IgD-negative memory B cell (primary cell): ENCODE results near the gene ARL6IP6. TPM values are rescaled to one million over a fixed set of nuclear protein-coding genes. Genes with fewer than 3 reads are reported as not detected.
"Not testable (repeated sequence)": the region's sequence is repeated elsewhere in the genome, so short reads cannot be mapped to it uniquely, and the experiment has no call there.

Source experiments
- H3K27ac Mint-ChIP-seq, 3 donors: one replicate each; pipeline ENCODE4 v1.8.0; 2020 to 2022; ENCODE audit warnings: mild to moderate bottlenecking in 3 of 3, mixed read lengths in 3 of 3, moderate library complexity in 1 of 3
- H3K27me3 Mint-ChIP-seq: one replicate; pipeline ENCODE4 v1.8.0; 2021; ENCODE audit warnings: mixed read lengths
- H3K36me3 Mint-ChIP-seq: one replicate; pipeline ENCODE4 v1.8.0; 2020; ENCODE audit warnings: mild to moderate bottlenecking, mixed read lengths
- H3K4me1 Mint-ChIP-seq, 3 donors: one replicate each; pipeline ENCODE4 v1.8.0; 2020 to 2022; ENCODE audit warnings: mixed read lengths in 3 of 3, mild to moderate bottlenecking in 1 of 3
- H3K4me3 Mint-ChIP-seq, 4 donors: one replicate each; pipeline ENCODE4 v1.8.0; 2020 to 2022; ENCODE audit warnings: mild to moderate bottlenecking in 4 of 4, mixed read lengths in 4 of 4, moderate library complexity in 3 of 4
- H3K9me3 Mint-ChIP-seq, 3 donors: one replicate each; pipeline ENCODE4 v1.8.0; 2020 to 2021; ENCODE audit warnings: mixed read lengths in 3 of 3, mild to moderate bottlenecking in 1 of 3
- polyA plus RNA-seq: library from polyadenylated mRNA; unstranded; fragments of 300-500 nt; fragmentation: Illumina TruSeq; gene quantifications from one replicate; pipeline ENCODE4 v1.2.3, GENCODE V29; 2021

ARL6IP6 gene
- polyA plus RNA-seq, 1 donor from 2014 or later: 24.4 TPM

DNA sequence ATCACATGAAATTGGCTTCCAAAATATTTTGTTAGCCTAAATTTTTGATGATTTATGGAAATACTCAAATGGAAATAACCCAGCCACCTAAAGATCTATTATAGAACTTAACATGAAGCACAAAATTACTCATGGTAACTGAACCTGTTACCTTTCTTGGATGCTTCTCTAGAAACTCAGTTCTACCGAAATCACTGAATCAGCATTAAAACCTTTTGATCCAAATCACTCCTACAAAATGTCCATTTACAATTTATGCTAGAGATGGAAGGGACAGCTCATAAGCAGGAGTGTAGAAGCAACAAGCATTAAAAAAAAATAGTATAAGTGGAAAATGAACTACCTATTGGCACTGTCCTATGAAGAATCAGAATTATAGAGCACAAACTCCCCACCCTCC lies 3.3 kb upstream of the ARL6IP6 start:
- H3K9me3 Mint-ChIP-seq: peaks cover 0 to 3% (median 0%) of the 10 kb centered on the region in 3 donors
- peak overlapping the region in 3 of 4 donors; percentile 41 to 84 (median 59) for H3K4me3 Mint-ChIP-seq
- peaks cover 40 to 50% (median 48%) of the 10 kb centered on the region in 3 donors for H3K4me1 Mint-ChIP-seq
- peaks cover 1% of the 10 kb centered on the region for H3K27me3 Mint-ChIP-seq
- H3K36me3 Mint-ChIP-seq: peaks cover 6% of the 10 kb centered on the region
- peak overlapping the region in 1 of 3 donors; percentile 72 for H3K27ac Mint-ChIP-seq

DNA sequence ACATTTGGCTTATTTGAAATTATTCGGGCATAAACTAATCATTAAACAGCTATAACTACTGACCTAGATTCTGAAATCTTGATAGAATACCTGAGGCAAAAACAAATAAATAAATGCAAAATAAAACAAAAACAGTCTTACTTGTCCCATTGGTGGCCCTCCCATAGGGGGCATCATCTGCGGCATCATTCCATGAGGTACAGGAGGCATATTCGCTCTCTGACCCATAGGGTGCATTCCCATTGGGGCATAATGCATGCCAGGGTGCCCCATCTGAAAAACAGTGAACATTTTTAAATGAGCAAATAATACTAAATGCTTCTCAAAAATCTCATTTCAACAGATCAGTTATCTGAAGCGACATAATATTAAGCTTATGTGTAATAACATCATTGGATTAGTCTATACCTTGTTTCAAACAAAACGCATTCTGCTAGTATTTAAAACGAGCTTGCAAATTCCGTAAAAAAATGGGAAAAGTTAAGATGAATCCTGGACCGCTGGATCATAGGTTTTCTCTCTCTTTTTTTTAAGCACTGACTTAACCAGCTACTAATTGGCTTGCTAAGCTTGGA lies 2.5 kb upstream of the ARL6IP6 start:
- peaks cover 6% of the 10 kb centered on the region for H3K36me3 Mint-ChIP-seq
- peaks cover 1% of the 10 kb centered on the region for H3K27me3 Mint-ChIP-seq
- peak overlapping the region; percentile 98 to 100 (median 100) for H3K4me3 Mint-ChIP-seq
- H3K4me1 Mint-ChIP-seq: peaks cover 46 to 52% (median 46%) of the 10 kb centered on the region in 3 donors
- H3K27ac Mint-ChIP-seq: peak overlapping the region; percentile 91 to 100 (median 99)
- H3K9me3 Mint-ChIP-seq: peaks cover 0 to 3% (median 0%) of the 10 kb centered on the region in 3 donors

DNA sequence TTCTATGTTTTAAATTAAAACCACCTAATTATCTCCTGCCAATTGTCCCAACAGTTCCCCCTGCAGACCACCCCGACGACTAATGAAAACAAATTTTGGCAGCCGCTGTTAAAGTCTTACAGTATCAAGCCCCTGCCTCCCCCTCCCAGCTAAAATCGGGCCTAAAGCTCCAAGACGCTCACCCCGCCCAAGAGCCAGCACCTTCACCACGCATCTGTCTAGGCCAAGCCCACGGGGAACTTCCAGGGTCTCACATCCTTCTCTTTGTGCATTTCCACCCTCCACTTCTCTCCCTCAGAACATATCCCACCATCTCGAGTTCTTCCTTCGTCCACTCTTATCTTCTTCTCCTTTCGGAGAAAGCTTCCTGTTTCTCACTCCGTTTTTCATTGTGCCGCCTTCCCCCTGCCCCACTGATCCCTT lies 1.6 kb upstream of the ARL6IP6 start:
- H3K27ac Mint-ChIP-seq: peak overlapping the region; percentile 91 to 100 (median 99)
- H3K4me3 Mint-ChIP-seq: peak overlapping the region; percentile 98 to 100 (median 100)

DNA sequence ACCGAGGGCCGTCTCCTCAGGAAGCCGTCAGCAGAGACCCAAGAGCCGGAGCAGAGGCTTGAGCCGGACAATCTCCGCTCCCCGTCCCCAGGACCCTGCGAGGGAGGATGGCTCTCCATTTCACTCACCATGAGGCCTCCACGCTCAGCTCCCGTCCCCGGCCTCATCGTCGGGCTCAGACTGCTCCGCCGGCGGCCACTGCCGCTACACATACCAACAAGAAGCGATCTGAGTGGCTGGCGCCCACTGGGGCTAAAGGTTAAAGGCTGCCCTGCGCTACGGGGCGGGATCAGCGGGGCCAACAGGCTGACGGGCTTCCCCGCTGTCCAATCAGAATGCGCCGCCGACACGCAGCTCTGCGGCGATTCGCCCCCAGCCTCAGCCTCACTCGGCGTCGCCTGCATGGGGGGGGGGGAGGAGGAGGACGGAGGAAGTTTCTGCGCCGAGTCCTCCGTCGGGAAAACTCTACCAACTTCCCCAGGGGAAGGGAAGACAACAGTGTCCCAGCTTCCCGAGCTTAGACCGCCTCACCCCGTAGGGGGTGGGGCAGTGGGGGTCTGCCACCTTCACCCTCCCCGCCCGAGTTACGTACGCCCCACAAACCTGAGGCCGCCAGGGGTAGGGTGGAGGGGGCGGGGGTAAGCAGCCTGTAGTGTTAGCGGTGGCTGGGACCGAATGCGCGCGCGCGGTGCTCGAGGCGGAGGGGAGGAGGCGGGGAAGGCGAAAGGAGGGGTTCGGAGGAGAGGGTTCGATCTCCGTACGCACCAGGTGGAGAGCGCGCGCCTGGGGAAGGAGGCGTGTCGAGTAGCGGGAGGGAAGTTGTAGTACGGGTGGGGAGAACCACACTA lies 968 bp upstream of the ARL6IP6 start, which contains the start of gene PRPF40A:
TSS of gene PRPF40A (minus strand) at position 234 of the 848 bp plus-strand sequence. CDS start at position 212, 22 bp downstream.
- Mint-ChIP-seq H3K9me3 (peaks cover 0 to 3% (median 0%) of the 10 kb centered on the region in 3 donors), H3K4me1 (peaks cover 44 to 48% (median 46%) of the 10 kb centered on the region in 3 donors), H3K36me3 (peaks cover 3% of the 10 kb centered on the region), H3K4me3 (peak within 1 kb of the TSS; percentile 98 to 100 (median 100)), H3K27me3 (peaks cover 1% of the 10 kb centered on the region), H3K27ac (peak within 1 kb of the TSS; percentile 91 to 100 (median 99))

More for the DNA sequence above, 1.6 kb upstream of the ARL6IP6 start:
- Mint-ChIP-seq H3K27me3 (peaks cover 1% of the 10 kb centered on the region), H3K36me3 (peaks cover 6% of the 10 kb centered on the region), H3K4me1 (peaks cover 47 to 50% (median 48%) of the 10 kb centered on the region in 3 donors), H3K9me3 (peaks cover 0 to 3% (median 0%) of the 10 kb centered on the region in 3 donors)

DNA sequence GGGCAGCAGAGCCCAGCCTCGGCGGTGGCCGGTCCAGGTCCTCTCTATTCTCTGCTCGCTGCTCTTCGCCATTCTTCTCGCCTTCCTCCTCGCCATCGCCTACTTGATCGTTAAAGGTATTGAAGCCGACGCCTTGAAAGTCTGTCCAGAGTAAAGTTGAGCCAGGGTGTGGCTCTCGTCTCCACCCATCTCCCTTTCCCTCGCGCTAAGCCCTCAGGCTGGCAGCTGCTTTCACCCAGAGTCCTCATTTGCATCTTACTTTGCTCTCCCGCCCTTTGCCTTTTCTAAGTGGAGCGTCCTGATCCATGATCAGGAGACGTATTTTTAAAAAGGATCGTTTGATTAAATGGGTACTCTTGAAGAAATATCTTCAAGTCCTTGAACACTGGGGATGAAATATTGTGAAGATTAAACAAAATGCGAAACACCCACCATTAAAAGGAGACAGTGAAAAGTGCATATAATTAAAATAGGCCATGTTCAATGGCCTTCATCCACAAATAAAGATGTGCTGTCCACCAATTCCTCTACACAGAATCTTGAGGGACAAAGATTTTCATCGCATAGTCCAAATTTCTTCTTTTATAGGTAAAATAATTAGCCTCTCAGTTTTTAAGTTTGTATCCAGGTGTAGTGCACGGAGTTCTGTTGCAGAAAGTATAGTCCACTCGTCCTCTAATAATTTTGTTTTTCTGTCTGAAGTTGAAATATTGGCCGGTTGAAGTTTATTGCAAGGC lies 657 bp downstream of the ARL6IP6 start:
- Mint-ChIP-seq H3K27ac (peak overlapping the region; percentile 91 to 100 (median 99)), H3K36me3 (peaks cover 3% of the 10 kb centered on the region), H3K27me3 (peaks cover 1% of the 10 kb centered on the region), H3K4me3 (peak overlapping the region; percentile 98 to 100 (median 100)), H3K4me1 (peaks cover 46 to 51% (median 47%) of the 10 kb centered on the region in 3 donors), H3K9me3 (peaks cover 0 to 3% (median 0%) of the 10 kb centered on the region in 3 donors)

DNA sequence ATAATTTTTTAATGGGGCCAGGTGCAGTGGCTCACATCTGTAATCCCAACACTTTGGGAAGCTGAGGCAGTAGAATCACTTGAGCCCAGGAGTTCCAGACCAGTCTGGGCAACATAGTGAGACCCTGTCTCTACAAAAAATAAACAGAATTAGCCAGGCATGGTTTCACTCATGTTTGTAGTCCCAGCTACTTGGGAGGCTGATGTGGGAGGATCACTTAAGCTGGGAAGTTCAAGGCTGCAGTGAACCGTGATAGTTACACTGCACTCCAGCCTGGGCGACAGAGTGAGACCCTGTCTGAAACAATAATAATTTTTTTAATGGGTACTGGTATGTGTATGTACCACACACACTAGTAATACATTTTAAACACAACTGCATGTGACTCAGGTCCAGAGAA lies 2.4 kb downstream of the ARL6IP6 start:
- H3K36me3 Mint-ChIP-seq: peaks cover 4% of the 10 kb centered on the region
- peaks cover 1% of the 10 kb centered on the region for H3K27me3 Mint-ChIP-seq
- peak overlapping the region in 2 of 4 donors; percentile 34 to 98 for H3K4me3 Mint-ChIP-seq
- peaks cover 0 to 3% (median 0%) of the 10 kb centered on the region in 3 donors for H3K9me3 Mint-ChIP-seq
- peaks cover 42 to 43% (median 43%) of the 10 kb centered on the region in 3 donors for H3K4me1 Mint-ChIP-seq
- peak overlapping the region in 1 of 3 donors; percentile 91 for H3K27ac Mint-ChIP-seq

DNA sequence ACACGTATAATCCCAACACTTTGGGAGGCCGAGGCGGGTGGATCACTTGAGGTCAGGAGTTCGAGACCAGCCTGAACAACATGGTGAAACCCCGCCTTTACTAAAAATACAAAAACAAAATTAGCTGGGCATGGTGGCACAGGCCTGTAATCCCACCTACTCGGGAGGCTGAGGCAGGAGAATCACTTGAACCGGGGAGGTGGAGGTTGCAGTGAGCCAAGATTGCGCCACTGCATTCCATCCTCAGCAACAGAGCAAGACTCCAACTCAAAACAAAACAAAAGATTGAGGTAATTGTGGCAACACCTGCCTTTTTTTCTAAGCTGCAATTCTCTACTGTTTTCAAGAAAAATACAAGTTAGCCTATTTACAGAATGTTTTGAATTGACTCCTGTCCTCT lies 4.2 kb downstream of the ARL6IP6 start:
- Mint-ChIP-seq H3K27ac (peak overlapping the region in 1 of 3 donors; percentile 85), H3K4me1 (peaks cover 26 to 29% (median 29%) of the 10 kb centered on the region in 3 donors), H3K4me3 (peak overlapping the region in 1 of 4 donors; percentile 17)
- H3K27me3 Mint-ChIP-seq, H3K9me3 Mint-ChIP-seq, H3K36me3 Mint-ChIP-seq: not testable (repeated sequence)

DNA sequence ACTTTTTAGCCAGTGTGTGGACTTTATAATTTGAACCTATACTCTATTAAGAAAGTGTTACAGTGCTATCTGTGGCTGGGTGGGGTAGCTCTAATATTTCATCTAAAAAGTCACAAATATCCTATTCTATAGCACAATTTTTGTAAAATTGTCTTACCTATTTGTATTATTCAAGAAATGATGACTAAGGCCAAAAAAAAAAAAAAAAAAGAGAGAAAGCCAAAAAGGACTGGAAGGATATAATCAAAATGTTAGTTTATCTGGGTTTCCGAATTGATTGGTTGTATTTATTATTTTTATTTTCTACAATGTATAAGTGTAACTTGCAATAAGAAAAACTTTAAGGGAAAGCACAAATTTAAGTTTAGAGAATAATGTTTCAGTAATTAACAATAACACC lies 5.5 kb downstream of the ARL6IP6 start:
- peaks cover 25 to 28% (median 27%) of the 10 kb centered on the region in 3 donors for H3K4me1 Mint-ChIP-seq
- no peak overlapping the region for H3K4me3 Mint-ChIP-seq
- peaks cover 4% of the 10 kb centered on the region for H3K36me3 Mint-ChIP-seq
- H3K9me3 Mint-ChIP-seq: no peaks in the 10 kb centered on the region
- no peak overlapping the region for H3K27ac Mint-ChIP-seq
- H3K27me3 Mint-ChIP-seq: no peaks in the 10 kb centered on the region

DNA sequence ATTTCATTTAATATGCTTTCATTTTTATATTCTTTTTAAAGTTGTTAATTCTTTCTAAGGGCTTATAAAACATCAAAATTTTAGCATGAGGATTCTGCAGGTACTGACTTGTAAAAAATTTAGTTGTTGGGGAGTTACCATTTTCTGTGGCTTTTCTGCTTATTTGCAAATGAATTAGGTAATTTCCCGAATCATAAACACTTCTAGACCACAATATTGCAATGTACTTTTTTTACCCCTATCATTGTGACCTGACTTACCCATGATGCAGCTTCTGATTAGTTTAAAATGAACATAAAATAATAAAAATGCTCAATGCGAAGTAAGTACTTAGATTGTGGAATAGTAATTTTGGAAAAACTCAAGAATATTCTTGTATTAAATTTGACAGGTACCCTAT lies 11.4 kb downstream of the ARL6IP6 start:
- Mint-ChIP-seq H3K4me3 (peak overlapping the region in 2 of 4 donors; percentile 6 to 43), H3K36me3 (peaks cover 4% of the 10 kb centered on the region), H3K27ac (no peak overlapping the region), H3K4me1 (peaks cover 19 to 21% (median 19%) of the 10 kb centered on the region in 3 donors), H3K27me3 (no peaks in the 10 kb centered on the region), H3K9me3 (no peaks in the 10 kb centered on the region)

DNA sequence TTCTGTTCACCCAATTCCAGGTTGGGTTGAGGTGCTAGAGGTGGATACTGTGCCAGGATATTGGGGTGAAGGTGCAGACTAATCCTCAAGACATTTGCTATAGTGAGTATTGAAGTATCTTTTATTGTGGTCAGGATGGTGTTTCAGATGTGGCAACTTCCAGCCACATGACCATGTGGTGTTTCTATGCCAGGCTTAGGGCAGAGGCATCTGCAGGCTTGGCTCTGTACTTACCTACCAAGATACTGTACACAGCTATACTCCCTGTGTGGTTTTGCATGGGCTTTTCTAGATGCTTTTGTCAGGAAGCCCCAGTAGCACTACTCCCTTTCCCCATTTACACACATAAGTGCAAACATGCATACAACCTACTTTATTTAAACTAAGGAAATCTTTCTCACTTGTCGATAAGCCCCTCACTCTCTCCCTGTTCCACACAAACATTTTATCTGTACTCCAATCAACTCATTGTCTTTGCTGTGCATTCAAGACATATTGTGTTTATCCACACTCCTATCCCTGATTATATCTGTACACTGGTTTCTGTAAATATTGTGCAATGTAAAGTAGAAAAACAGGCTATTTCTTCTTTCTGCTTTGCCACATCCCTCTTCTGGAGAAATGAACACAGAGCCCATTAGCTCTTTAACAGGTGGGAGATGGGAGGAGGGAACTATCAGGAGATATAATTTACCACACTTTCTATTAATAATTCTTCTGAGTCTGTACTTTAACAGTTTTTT lies 12.3 kb downstream of the ARL6IP6 start:
- H3K4me3 Mint-ChIP-seq: peak overlapping the region in 1 of 4 donors; percentile 43

DNA sequence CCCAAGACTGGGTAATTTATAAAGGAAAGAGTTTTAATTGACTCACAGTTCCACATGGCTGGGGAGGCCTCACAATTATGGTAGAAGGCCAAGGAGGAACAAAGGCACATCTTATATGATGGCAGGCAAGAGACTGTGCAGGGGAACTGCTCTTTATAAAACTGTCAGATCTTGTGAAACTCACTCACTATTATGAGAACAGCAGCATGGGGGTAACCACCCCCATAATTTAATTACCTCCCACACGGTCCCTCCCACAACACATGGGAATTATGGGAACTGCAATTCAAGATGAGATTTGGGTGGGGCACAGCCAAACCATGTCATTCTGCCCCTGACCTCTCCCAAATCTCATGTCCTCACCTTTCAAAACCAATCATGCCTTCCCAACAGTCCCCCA lies 19.1 kb downstream of the ARL6IP6 start:
- not testable (repeated sequence) for H3K27ac Mint-ChIP-seq, H3K9me3 Mint-ChIP-seq, H3K27me3 Mint-ChIP-seq, H3K4me1 Mint-ChIP-seq, H3K4me3 Mint-ChIP-seq
- H3K36me3 Mint-ChIP-seq: peaks cover 16% of the 10 kb centered on the region

More for the DNA sequence above, 12.3 kb downstream of the ARL6IP6 start:
- Mint-ChIP-seq H3K36me3 (peaks cover 2% of the 10 kb centered on the region), H3K27me3 (no peaks in the 10 kb centered on the region), H3K9me3 (no peaks in the 10 kb centered on the region), H3K27ac (peak overlapping the region in 1 of 3 donors; percentile 73), H3K4me1 (peaks cover 19 to 21% (median 19%) of the 10 kb centered on the region in 3 donors)

DNA sequence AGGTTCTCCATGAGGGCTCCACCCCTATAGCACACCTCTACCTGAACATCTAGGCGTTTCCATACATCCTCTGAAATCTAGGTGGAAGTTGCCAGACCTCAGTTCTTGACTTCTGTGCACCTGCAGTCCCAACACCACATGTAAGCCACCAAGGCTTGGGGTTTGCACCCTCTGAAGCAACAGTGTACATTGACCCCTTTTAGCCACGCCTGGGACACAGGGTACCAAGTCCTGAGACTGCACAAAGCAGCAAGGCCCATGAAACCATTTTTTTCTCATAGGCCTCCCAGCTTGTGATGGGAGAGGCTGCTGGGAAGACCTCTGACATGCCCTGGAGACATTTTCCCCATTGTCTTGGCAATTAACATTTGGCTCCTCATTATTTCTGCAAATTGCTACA lies 20.0 kb downstream of the ARL6IP6 start:
- H3K4me1 Mint-ChIP-seq: peaks cover 0 to 6% (median 1%) of the 10 kb centered on the region in 3 donors
- H3K27me3 Mint-ChIP-seq: no peaks in the 10 kb centered on the region
- H3K4me3 Mint-ChIP-seq: no peak overlapping the region
- peaks cover 16% of the 10 kb centered on the region for H3K36me3 Mint-ChIP-seq
- H3K9me3 Mint-ChIP-seq: peaks cover 0 to 6% (median 5%) of the 10 kb centered on the region in 3 donors
- no peak overlapping the region for H3K27ac Mint-ChIP-seq

DNA sequence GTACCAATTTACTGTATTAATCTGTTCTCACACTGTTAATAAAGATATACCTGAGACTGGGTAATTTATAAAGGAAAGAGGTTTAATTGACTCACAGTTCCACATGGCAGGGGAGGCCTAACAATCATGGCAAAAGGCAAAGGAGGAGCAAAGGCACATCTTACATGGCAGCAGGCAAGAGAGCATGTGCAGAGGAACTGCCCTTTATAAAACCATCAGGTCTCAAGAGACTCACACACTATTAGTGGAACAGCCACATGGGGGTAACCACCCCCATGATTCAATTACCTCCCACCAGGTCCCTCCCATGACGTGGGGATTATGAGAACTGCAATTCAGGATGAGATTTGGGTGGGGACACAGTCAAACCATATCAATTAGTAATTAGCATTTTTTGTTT lies 21.3 kb downstream of the ARL6IP6 start:
- H3K4me1 Mint-ChIP-seq, H3K4me3 Mint-ChIP-seq, H3K27me3 Mint-ChIP-seq, H3K27ac Mint-ChIP-seq, H3K9me3 Mint-ChIP-seq: not testable (repeated sequence)
- H3K36me3 Mint-ChIP-seq: peaks cover 16% of the 10 kb centered on the region

DNA sequence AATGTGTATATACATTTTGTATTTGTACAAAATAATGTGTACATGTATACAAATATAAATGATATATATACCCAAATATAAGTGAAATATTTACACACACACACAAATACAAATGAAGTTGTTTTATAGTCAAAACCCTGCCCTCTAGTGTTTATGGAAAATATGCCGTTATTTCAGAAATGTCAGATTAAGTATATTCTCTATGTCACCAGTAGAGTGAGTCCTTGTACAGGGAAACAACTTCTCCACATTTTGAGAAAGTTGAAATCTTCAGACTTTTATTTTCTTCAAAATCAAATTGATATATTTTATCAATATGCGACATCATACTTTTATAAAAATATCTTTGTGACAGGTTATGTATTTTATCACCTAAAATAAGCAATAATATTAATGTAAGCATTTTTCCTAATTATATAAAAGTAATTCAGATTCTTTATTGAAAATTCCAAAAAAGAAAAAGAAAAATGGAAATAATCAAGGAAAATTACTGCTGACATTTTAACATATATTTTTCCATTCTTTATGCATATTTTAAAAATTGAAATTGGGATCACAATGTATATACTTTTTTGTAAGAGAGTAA lies 22.4 kb downstream of the ARL6IP6 start:
- Mint-ChIP-seq H3K4me3 (no peak overlapping the region), H3K9me3 (peaks cover 0 to 6% (median 5%) of the 10 kb centered on the region in 3 donors), H3K4me1 (peaks cover 0 to 6% (median 1%) of the 10 kb centered on the region in 3 donors), H3K27me3 (no peaks in the 10 kb centered on the region), H3K36me3 (peaks cover 15% of the 10 kb centered on the region), H3K27ac (no peak overlapping the region)
